ENCODE data around the gene CDCA3.

DNA sequence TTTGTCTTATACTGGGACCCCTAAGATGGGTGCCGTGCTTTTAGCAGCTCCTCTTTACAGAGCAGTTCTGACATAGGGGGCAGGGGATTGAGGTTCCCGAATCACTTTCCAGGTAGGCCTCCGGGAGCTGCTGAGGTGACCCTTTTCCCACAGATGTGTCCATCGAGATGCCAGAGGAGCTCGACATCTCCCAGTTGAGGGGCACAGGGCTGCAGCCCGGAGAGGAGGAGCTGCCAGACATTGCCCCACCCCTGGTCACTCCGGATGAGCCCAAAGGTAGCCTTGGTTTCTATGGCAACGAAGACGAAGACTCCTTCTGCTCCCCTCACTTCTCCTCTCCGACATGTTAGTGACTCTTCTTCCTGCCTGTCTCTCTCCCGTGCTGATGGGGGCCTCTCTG is 11.9 kb upstream of the CDCA3 start:
- TF ChIP-seq, protein P1, sequence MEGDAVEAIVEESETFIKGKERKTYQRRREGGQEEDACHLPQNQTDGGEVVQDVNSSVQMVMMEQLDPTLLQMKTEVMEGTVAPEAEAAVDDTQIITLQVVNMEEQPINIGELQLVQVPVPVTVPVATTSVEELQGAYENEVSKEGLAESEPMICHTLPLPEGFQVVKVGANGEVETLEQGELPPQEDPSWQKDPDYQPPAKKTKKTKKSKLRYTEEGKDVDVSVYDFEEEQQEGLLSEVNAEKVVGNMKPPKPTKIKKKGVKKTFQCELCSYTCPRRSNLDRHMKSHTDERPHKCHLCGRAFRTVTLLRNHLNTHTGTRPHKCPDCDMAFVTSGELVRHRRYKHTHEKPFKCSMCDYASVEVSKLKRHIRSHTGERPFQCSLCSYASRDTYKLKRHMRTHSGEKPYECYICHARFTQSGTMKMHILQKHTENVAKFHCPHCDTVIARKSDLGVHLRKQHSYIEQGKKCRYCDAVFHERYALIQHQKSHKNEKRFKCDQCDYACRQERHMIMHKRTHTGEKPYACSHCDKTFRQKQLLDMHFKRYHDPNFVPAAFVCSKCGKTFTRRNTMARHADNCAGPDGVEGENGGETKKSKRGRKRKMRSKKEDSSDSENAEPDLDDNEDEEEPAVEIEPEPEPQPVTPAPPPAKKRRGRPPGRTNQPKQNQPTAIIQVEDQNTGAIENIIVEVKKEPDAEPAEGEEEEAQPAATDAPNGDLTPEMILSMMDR (IDR thresholded peaks at IDR 0.05) = no peak
- no peak for TF ChIP-seq POLR2A (IDR thresholded peaks at IDR 0.05)
- no peak for TF ChIP-seq EP300 (IDR thresholded peaks at IDR 0.05)

Measured in gastroesophageal sphincter (tissue), 3 donors.